Measurements from ENCODE around the gene CAGE1. TPM values are rescaled to one million over a fixed set of nuclear protein-coding genes. Genes with fewer than 3 reads are reported as not detected.

CAGE1 gene
- total RNA-seq, result under 1 TPM; 0.07 to 0.09 TPM

- peaks cover 42% of the 10 kb centered on the region for H3K4me1 Mint-ChIP-seq
These were observed at the start of gene CAGE1, which contains the start of gene RIOK1 for GRCh38 chr6:7389451-7390225. Gene CAGE1, minus strand, starts transcription at chr6:7389742. Its CDS starts 2,569 bp downstream, at chr6:7387173. Gene RIOK1, plus strand, starts transcription at chr6:7389808. Its CDS starts 195 bp downstream, at chr6:7390003.

GRCh38 chr6:7439228-7439627, 49.7 kb upstream of the CAGE1 start:
- no peak for ATAC-seq
- POLR2A ChIA-PET, result no interaction called here
- Mint-ChIP-seq H3K4me1 (peaks cover 16% of the 10 kb centered on the region), H3K27me3 (no peaks in the 10 kb centered on the region), H3K27ac (no peak overlapping the region), H3K36me3 (ENCODE audit: low read depth) (no peaks in the 10 kb centered on the region), H3K4me3 (no peak overlapping the region), H3K9me3 (ENCODE audit: low read depth) (peaks cover 6% of the 10 kb centered on the region)
- intact Hi-C loops (cut with DNase I, micrococcal nuclease), result no loop called here
- DNase-seq, result no peak
- CTCF ChIA-PET, result interaction anchor here (1.0 kb wide), 1 partner anchor 17 kb away, joined by 3 read pairs; no protein-coding TSS in a partner anchor

More at GRCh38 chr6:7389451-7390225, at the start of gene CAGE1, which contains the start of gene RIOK1:
- intact Hi-C loops (cut with DNase I, micrococcal nuclease), result loop anchor here (1.0 to 5.0 kb wide), 10 partner anchors 76 to 1046 kb away; partner anchors contain the start of genes SNRNP48 (in 2 of the 2), SSR1 (in 2 of the 2), BLOC1S5 (in 1 of the 2) and EEF1E1 (in 1 of the 2)
- H3K27ac Mint-ChIP-seq, result peak within 1 kb of the TSS; percentile 99
- peak; percentile 97 for DNase-seq
- peak within 1 kb of the TSS; percentile 88 for H3K4me3 Mint-ChIP-seq
- ATAC-seq, result peak; percentile 96
- ChIA-PET POLR2A (interaction anchor here (0.5 to 2.2 kb wide), 6 partner anchors 11 to 200 kb away, joined by 3 to 9 read pairs (median 3); partner anchors contain the start of genes SNRNP48 and SSR1), CTCF (interaction anchor here (0.6 to 1.6 kb wide), 7 partner anchors 30 to 668 kb away, joined by 3 to 4 read pairs (median 3); no protein-coding TSS in a partner anchor)
- no peaks in the 10 kb centered on the region for H3K27me3 Mint-ChIP-seq
- H3K36me3 Mint-ChIP-seq (ENCODE audit: low read depth), result peaks cover 36% of the 10 kb centered on the region
- no peaks in the 10 kb centered on the region for H3K9me3 Mint-ChIP-seq (ENCODE audit: low read depth)

- Mint-ChIP-seq H3K9me3 (ENCODE audit: low read depth) (peaks cover 6% of the 10 kb centered on the region), H3K4me1 (peaks cover 16% of the 10 kb centered on the region), H3K27me3 (no peaks in the 10 kb centered on the region), H3K4me3 (no peak overlapping the region), H3K36me3 (ENCODE audit: low read depth) (no peaks in the 10 kb centered on the region), H3K27ac (no peak overlapping the region)
- POLR2A ChIA-PET, result no interaction called here
- CTCF ChIA-PET, result no interaction called here
- DNase-seq, result no peak
- intact Hi-C loops (cut with DNase I, micrococcal nuclease), result no loop called here
- ATAC-seq, result no peak
These were observed 48.5 kb upstream of the CAGE1 start for GRCh38 chr6:7438011-7438410.

- no peak for ATAC-seq
- intact Hi-C loops (cut with DNase I, micrococcal nuclease), result no loop called here
- H3K4me3 Mint-ChIP-seq, result no peak overlapping the region
- H3K9me3 Mint-ChIP-seq (ENCODE audit: low read depth), result peaks cover 4% of the 10 kb centered on the region
- DNase-seq, result no peak
- no peak overlapping the region for H3K27ac Mint-ChIP-seq
- H3K36me3 Mint-ChIP-seq (ENCODE audit: low read depth), result no peaks in the 10 kb centered on the region
- H3K4me1 Mint-ChIP-seq, result peaks cover 8% of the 10 kb centered on the region
- ChIA-PET CTCF (interaction anchor here (0.6 kb wide), 1 partner anchor 192 kb away, joined by 3 read pairs; no protein-coding TSS in a partner anchor), POLR2A (no interaction called here)
- H3K27me3 Mint-ChIP-seq, result no peaks in the 10 kb centered on the region
These were observed 45.1 kb upstream of the CAGE1 start for GRCh38 chr6:7434672-7435071.

GRCh38 chr6:7433121-7433617, 43.6 kb upstream of the CAGE1 start:
- peaks cover 4% of the 10 kb centered on the region for H3K9me3 Mint-ChIP-seq (ENCODE audit: low read depth)
- H3K27me3 Mint-ChIP-seq, result no peaks in the 10 kb centered on the region
- no peaks in the 10 kb centered on the region for H3K36me3 Mint-ChIP-seq (ENCODE audit: low read depth)
- CTCF ChIA-PET, result no interaction called here
- POLR2A ChIA-PET, result no interaction called here
- ATAC-seq, result no peak
- H3K27ac Mint-ChIP-seq, result no peak overlapping the region
- H3K4me1 Mint-ChIP-seq, result no peaks in the 10 kb centered on the region
- no peak overlapping the region for H3K4me3 Mint-ChIP-seq
- DNase-seq, result no peak
- intact Hi-C loops (cut with DNase I, micrococcal nuclease), result no loop called here

- Mint-ChIP-seq H3K9me3 (ENCODE audit: low read depth) (peaks cover 4% of the 10 kb centered on the region), H3K4me3 (no peak overlapping the region), H3K4me1 (no peaks in the 10 kb centered on the region), H3K27me3 (no peaks in the 10 kb centered on the region), H3K27ac (no peak overlapping the region), H3K36me3 (ENCODE audit: low read depth) (no peaks in the 10 kb centered on the region)
- DNase-seq (no peak), ATAC-seq (no peak)
- ChIA-PET CTCF (no interaction called here), POLR2A (interaction anchor here (0.6 kb wide), 1 partner anchor 44 kb away, joined by 3 read pairs; no protein-coding TSS in a partner anchor)
- intact Hi-C loops (cut with DNase I, micrococcal nuclease), result no loop called here
These were observed 43.0 kb upstream of the CAGE1 start for GRCh38 chr6:7432391-7433120.

- no peaks in the 10 kb centered on the region for H3K4me1 Mint-ChIP-seq
- POLR2A ChIA-PET, result no interaction called here
- no peak for ATAC-seq
These were observed 42.3 kb upstream of the CAGE1 start for GRCh38 chr6:7431674-7432390.

GRCh38 chr6:7431313-7431673, 41.8 kb upstream of the CAGE1 start:
- CTCF ChIA-PET, result interaction anchor here (0.5 kb wide), 1 partner anchor 129 kb away, joined by 4 read pairs; no protein-coding TSS in a partner anchor
- intact Hi-C loops (cut with DNase I, micrococcal nuclease), result no loop called here
- DNase-seq (no peak), ATAC-seq (no peak)
- Mint-ChIP-seq H3K27ac (no peak overlapping the region), H3K27me3 (no peaks in the 10 kb centered on the region), H3K9me3 (ENCODE audit: low read depth) (peaks cover 4% of the 10 kb centered on the region), H3K4me3 (no peak overlapping the region), H3K4me1 (no peaks in the 10 kb centered on the region), H3K36me3 (ENCODE audit: low read depth) (no peaks in the 10 kb centered on the region)
- POLR2A ChIA-PET, result no interaction called here

More at GRCh38 chr6:7431674-7432390, 42.3 kb upstream of the CAGE1 start:
- no peak overlapping the region for H3K27ac Mint-ChIP-seq
- no peaks in the 10 kb centered on the region for H3K27me3 Mint-ChIP-seq
- no peaks in the 10 kb centered on the region for H3K36me3 Mint-ChIP-seq (ENCODE audit: low read depth)
- CTCF ChIA-PET, result interaction anchor here (0.5 kb wide), 1 partner anchor 129 kb away, joined by 4 read pairs; no protein-coding TSS in a partner anchor
- no peak overlapping the region for H3K4me3 Mint-ChIP-seq
- intact Hi-C loops (cut with DNase I, micrococcal nuclease), result no loop called here
- peaks cover 4% of the 10 kb centered on the region for H3K9me3 Mint-ChIP-seq (ENCODE audit: low read depth)
- no peak for DNase-seq

- Mint-ChIP-seq H3K27me3 (no peaks in the 10 kb centered on the region), H3K4me1 (no peaks in the 10 kb centered on the region), H3K4me3 (no peak overlapping the region), H3K36me3 (ENCODE audit: low read depth) (no peaks in the 10 kb centered on the region), H3K27ac (no peak overlapping the region), H3K9me3 (ENCODE audit: low read depth) (no peaks in the 10 kb centered on the region)
- no peak for ATAC-seq
- no peak for DNase-seq
- CTCF ChIA-PET, result interaction anchor here (0.6 to 1.6 kb wide), 4 partner anchors 10 to 541 kb away, joined by 3 read pairs; no protein-coding TSS in a partner anchor
- POLR2A ChIA-PET, result interaction anchor here (1.1 kb wide), 1 partner anchor 37 kb away, joined by 3 read pairs; the partner anchor contains the start of genes CAGE1 and RIOK1
- intact Hi-C loops (cut with DNase I, micrococcal nuclease), result loop anchor here in 1 of 2 experiments (10.0 kb wide), 1 partner anchor 188 kb away; no protein-coding TSS in a partner anchor
These were observed 37.1 kb upstream of the CAGE1 start for GRCh38 chr6:7426447-7427169.

GRCh38 chr6:7425808-7426190, 36.3 kb upstream of the CAGE1 start:
- H3K4me1 Mint-ChIP-seq, result no peaks in the 10 kb centered on the region
- CTCF ChIA-PET, result interaction anchor here (0.6 to 1.6 kb wide), 2 partner anchors 12 to 84 kb away, joined by 3 read pairs; no protein-coding TSS in a partner anchor
- H3K27me3 Mint-ChIP-seq, result no peaks in the 10 kb centered on the region

More at GRCh38 chr6:7425808-7426190, 36.3 kb upstream of the CAGE1 start:
- no peak overlapping the region for H3K4me3 Mint-ChIP-seq
- peaks cover 4% of the 10 kb centered on the region for H3K36me3 Mint-ChIP-seq (ENCODE audit: low read depth)
- H3K27ac Mint-ChIP-seq, result no peak overlapping the region
- POLR2A ChIA-PET, result interaction anchor here (1.1 kb wide), 1 partner anchor 36 kb away, joined by 3 read pairs; the partner anchor contains the start of genes CAGE1 and RIOK1
- H3K9me3 Mint-ChIP-seq (ENCODE audit: low read depth), result no peaks in the 10 kb centered on the region
- intact Hi-C loops (cut with DNase I, micrococcal nuclease), result loop anchor here (1.0 to 10.0 kb wide), 2 partner anchors 189 to 190 kb away; no protein-coding TSS in a partner anchor
- DNase-seq (no peak), ATAC-seq (no peak)

All from activated CD4-positive, alpha-beta T cell treated with anti-CD3 and anti-CD28 coated beads for 36 hours (primary cell).